Naive B cell (primary cell): ENCODE data around the gene TWF2. TPM values are rescaled to one million over a fixed set of nuclear protein-coding genes. Genes with fewer than 3 reads are reported as not detected.
A peak's percentile ranks its signal among the peaks of the same experiment; 100 is the strongest.
"Not testable (repeated sequence)": the region's sequence is repeated elsewhere in the genome, so short reads cannot be mapped to it uniquely, and the experiment has no call there.

ENCODE experiments used
- ATAC-seq, 2 donors: fragments of 150-1000 bp; cut with Tn5 transposase; 2 replicates each; pipeline ENCODE4 v1.10.0; 2021; ENCODE audit warnings: low read depth in 2 of 2, mild to moderate bottlenecking in 2 of 2, moderate library complexity in 2 of 2
- DNase-seq: peaks from one replicate; pipeline ENCODE4 v3.0.0; 2022
- H3K27ac Mint-ChIP-seq, 6 donors: one replicate each; pipeline ENCODE4 v1.8.0; 2020 to 2022; ENCODE audit warnings: mild to moderate bottlenecking in 6 of 6, mixed read lengths in 6 of 6, moderate library complexity in 5 of 6, inconsistent platforms in 2 of 6
- H3K27me3 Mint-ChIP-seq, 3 donors: one replicate each; pipeline ENCODE4 v1.8.0; 2021 to 2022; ENCODE audit warnings: mixed read lengths in 3 of 3, mild to moderate bottlenecking in 1 of 3
- H3K36me3 Mint-ChIP-seq, 2 donors: one replicate each; pipeline ENCODE4 v1.8.0; 2020 to 2022; ENCODE audit warnings: mixed read lengths in 2 of 2, inconsistent platforms in 1 of 2, mild to moderate bottlenecking in 1 of 2
- H3K4me1 Mint-ChIP-seq, 3 donors: one replicate each; pipeline ENCODE4 v1.8.0; 2020 to 2022; ENCODE audit warnings: mixed read lengths in 3 of 3, inconsistent platforms in 1 of 3, mild to moderate bottlenecking in 1 of 3, moderate library complexity in 1 of 3
- H3K4me3 Mint-ChIP-seq, 8 donors: one replicate each; pipeline ENCODE4 v1.8.0; 2020 to 2022; ENCODE audit warnings: mild to moderate bottlenecking in 8 of 8, mixed read lengths in 8 of 8, moderate library complexity in 8 of 8, inconsistent platforms in 2 of 8
- H3K9me3 Mint-ChIP-seq, 7 donors: one replicate each; pipeline ENCODE4 v1.8.0; 2020 to 2022; ENCODE audit warnings: mixed read lengths in 7 of 7, mild to moderate bottlenecking in 5 of 7, inconsistent platforms in 2 of 7, moderate library complexity in 1 of 7
- polyA plus RNA-seq, 6 donors: library from polyadenylated mRNA; unstranded; fragments of 300-500 nt; fragmentation: Illumina TruSeq; gene quantifications; one replicate each; pipeline ENCODE4 v1.2.3, GENCODE V29; 2021; ENCODE audit warnings: low read depth in 6 of 6

TWF2 gene
- polyA plus RNA-seq = 10 to 100 TPM; 48.5 to 90.8 (median 75.4) TPM

- peak; percentile 90 for DNase-seq
- Mint-ChIP-seq H3K4me3 (peak within 1 kb of the TSS; percentile 94 to 98 (median 96)), H3K4me1 (peaks cover 37 to 56% (median 56%) of the 10 kb centered on the region in 3 donors), H3K36me3 (no peaks in the 10 kb centered on the region), H3K9me3 (no peaks in the 10 kb centered on the region), H3K27me3 (no peaks in the 10 kb centered on the region), H3K27ac (peak within 1 kb of the TSS; percentile 63 to 96 (median 91))
- peak; percentile 85 to 86 for ATAC-seq
Observed at GRCh38 chr3:52238761-52239701, at the start of gene TWF2. Gene TWF2, minus strand, starts transcription at chr3:52239158. Its CDS starts 142 bp downstream, at chr3:52239016.

- Mint-ChIP-seq H3K36me3 (peaks cover 0 to 4% of the 10 kb centered on the region in 2 donors), H3K27me3 (no peaks in the 10 kb centered on the region), H3K9me3 (no peaks in the 10 kb centered on the region), H3K27ac (peak overlapping the region; percentile 99 to 100 (median 100)), H3K4me3 (peak overlapping the region; percentile 93 to 100 (median 99)), H3K4me1 (peaks cover 23 to 35% (median 30%) of the 10 kb centered on the region in 3 donors)
- DNase-seq = no peak
- ATAC-seq = no peak
Observed at GRCh38 chr3:52288674-52289073, 49.7 kb upstream of the TWF2 start.

DNA sequence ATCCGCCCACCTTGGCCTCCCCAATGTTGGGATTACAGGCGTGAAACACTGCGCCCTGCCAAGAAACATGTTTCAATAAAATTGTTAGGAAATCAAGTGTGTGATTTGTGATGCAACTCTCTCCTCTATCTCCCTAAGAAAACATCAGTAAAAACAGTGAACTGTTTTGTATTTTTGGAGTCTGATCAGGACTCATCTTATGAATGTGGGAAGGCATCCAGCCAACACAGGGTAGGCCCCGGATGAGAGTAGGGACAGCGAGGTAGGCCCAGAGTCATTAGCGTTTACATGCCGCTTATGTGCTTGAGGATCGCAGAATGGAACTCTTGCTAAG, 47.8 kb upstream of the TWF2 start:
- peak overlapping the region; percentile 99 to 100 (median 100) for H3K27ac Mint-ChIP-seq
- peaks cover 0 to 4% of the 10 kb centered on the region in 2 donors for H3K36me3 Mint-ChIP-seq
- ATAC-seq (no peak), DNase-seq (no peak)
- peak overlapping the region; percentile 93 to 100 (median 99) for H3K4me3 Mint-ChIP-seq
- peaks cover 20 to 33% (median 32%) of the 10 kb centered on the region in 3 donors for H3K4me1 Mint-ChIP-seq
- H3K27me3 Mint-ChIP-seq = no peaks in the 10 kb centered on the region
- H3K9me3 Mint-ChIP-seq = no peaks in the 10 kb centered on the region

DNA sequence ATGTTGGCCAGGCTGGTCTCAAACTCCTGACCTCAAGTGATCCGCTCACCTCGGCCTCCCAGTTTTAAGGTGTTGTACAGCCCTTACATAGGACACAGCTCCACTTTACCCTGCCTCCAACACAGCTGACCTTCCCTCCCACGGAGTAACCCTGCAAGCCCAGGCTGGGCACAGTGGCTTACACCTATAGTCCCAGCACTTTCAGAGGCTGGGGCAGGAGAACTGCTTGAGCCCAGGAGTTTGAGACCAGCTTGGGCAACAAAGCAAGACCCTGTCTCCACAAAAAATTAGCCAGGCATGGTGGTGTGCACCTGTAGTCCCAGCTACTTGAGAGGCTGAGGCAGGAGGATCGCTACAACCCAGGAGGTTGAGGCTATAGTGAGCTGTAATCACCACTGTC, 45.1 kb upstream of the TWF2 start:
- H3K9me3 Mint-ChIP-seq, ATAC-seq, H3K36me3 Mint-ChIP-seq, DNase-seq, H3K27me3 Mint-ChIP-seq: not testable (repeated sequence)
- Mint-ChIP-seq H3K27ac (peak overlapping the region in 1 of 6 donors; percentile 64), H3K4me3 (peak overlapping the region in 1 of 8 donors; percentile 2), H3K4me1 (peaks cover 10 to 30% (median 18%) of the 10 kb centered on the region in 3 donors)

DNA sequence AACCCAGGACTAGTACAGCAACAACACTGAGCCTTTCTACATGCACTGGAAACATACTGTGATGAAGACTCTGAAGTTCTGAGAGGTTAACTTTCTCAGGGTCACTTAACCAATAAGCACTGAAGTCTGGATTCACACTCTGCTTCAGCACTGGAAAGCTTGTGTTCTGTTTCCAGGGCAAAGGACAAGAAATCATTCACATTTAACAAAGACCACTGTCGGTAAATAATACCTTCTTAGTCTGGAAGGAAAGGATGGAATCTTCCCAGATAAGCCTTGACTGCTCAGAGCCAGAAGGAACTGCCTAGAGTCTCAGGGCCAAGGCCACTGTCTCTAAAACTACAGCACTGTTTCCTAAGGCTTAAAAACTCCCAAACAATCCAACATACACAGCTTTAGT, 44.3 kb upstream of the TWF2 start:
- H3K36me3 Mint-ChIP-seq = no peaks in the 10 kb centered on the region
- DNase-seq (no peak), ATAC-seq (no peak)
- peaks cover 9 to 27% (median 17%) of the 10 kb centered on the region in 3 donors for H3K4me1 Mint-ChIP-seq
- H3K27me3 Mint-ChIP-seq = no peaks in the 10 kb centered on the region
- H3K9me3 Mint-ChIP-seq = no peaks in the 10 kb centered on the region
- no peak overlapping the region for H3K27ac Mint-ChIP-seq
- peak overlapping the region in 1 of 8 donors; percentile 33 for H3K4me3 Mint-ChIP-seq

- Mint-ChIP-seq H3K27me3 (no peaks in the 10 kb centered on the region), H3K4me1 (peaks cover 14 to 25% (median 18%) of the 10 kb centered on the region in 3 donors), H3K4me3 (peak overlapping the region in 2 of 8 donors; percentile 47 to 69), H3K36me3 (peaks cover 0 to 7% of the 10 kb centered on the region in 2 donors), H3K27ac (peak overlapping the region in 3 of 6 donors; percentile 36 to 82 (median 37)), H3K9me3 (no peaks in the 10 kb centered on the region)
- ATAC-seq (no peak), DNase-seq (no peak)
Observed at GRCh38 chr3:52281981-52282801, 43.2 kb upstream of the TWF2 start.

DNA sequence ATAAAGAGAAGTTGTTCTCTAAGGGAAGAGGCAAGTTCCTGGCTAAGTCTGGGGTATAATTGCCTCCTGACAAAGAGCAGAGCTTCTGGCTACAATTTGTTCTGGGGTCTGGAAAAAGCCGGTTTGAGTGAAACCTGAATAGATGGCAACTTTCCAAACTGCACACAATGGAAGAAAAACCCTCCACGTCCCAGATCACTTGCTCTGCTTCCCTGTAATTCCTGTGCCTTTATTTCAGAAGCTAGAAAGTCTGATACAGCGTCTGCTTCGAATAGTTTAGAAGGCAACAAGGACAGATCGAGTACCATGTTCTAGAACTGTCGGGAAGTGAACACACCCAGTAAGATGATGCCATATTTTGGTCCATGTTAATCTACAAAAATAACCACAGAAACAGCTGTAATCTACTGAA, 41.1 kb upstream of the TWF2 start:
- Mint-ChIP-seq H3K27ac (peak overlapping the region in 1 of 6 donors; percentile 49), H3K4me1 (peaks cover 26 to 39% (median 31%) of the 10 kb centered on the region in 3 donors), H3K36me3 (peaks cover 0 to 9% of the 10 kb centered on the region in 2 donors), H3K9me3 (no peaks in the 10 kb centered on the region), H3K27me3 (no peaks in the 10 kb centered on the region), H3K4me3 (peak overlapping the region in 3 of 8 donors; percentile 28 to 99 (median 98))
- DNase-seq = no peak
- no peak for ATAC-seq

DNA sequence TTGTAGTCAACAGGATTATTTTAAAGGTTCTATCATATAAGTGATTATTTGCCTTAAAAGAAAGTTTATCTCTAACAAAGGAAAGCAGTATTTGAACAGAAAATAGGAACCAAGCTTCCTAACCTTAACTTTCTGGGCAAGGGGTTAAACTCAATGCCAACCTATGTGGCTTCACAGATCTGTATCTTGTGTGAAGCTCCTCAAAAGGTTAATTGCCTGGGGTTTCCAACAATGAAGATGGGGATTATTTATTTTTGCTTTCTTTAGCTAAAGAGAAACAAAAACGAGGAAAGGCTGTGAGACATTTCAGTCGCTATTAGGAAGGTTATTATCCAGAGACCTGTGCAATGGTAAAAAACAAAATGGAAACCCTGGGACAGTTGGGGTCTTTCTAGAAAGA, 40.6 kb upstream of the TWF2 start:
- DNase-seq (no peak), ATAC-seq (no peak)
- peaks cover 26 to 43% (median 33%) of the 10 kb centered on the region in 3 donors for H3K4me1 Mint-ChIP-seq
- peaks cover 0 to 9% of the 10 kb centered on the region in 2 donors for H3K36me3 Mint-ChIP-seq
- no peaks in the 10 kb centered on the region for H3K27me3 Mint-ChIP-seq
- peak overlapping the region in 4 of 6 donors; percentile 49 to 99 (median 78) for H3K27ac Mint-ChIP-seq
- H3K9me3 Mint-ChIP-seq = no peaks in the 10 kb centered on the region
- H3K4me3 Mint-ChIP-seq = peak overlapping the region; percentile 42 to 99 (median 96)

- Mint-ChIP-seq H3K4me1 (peaks cover 30 to 53% (median 41%) of the 10 kb centered on the region in 3 donors), H3K9me3 (no peaks in the 10 kb centered on the region), H3K27me3 (no peaks in the 10 kb centered on the region), H3K4me3 (peak within 1 kb of the TSS; percentile 96 to 100 (median 98)), H3K27ac (peak within 1 kb of the TSS; percentile 95 to 99 (median 99)), H3K36me3 (peaks cover 0 to 9% of the 10 kb centered on the region in 2 donors)
- ATAC-seq (peak; percentile 87), DNase-seq (peak; percentile 96)
Observed at GRCh38 chr3:52278510-52279069, 39.6 kb upstream of the TWF2 start, which contains the start of gene WDR82. Gene WDR82, minus strand, starts transcription at chr3:52278649. Its CDS starts 288 bp downstream, at chr3:52278361.

- peaks cover 0 to 9% of the 10 kb centered on the region in 2 donors for H3K36me3 Mint-ChIP-seq
- DNase-seq (peak; percentile 86), ATAC-seq (peak; percentile 69 to 71)
- H3K4me1 Mint-ChIP-seq = peaks cover 30 to 58% (median 46%) of the 10 kb centered on the region in 3 donors
- H3K27ac Mint-ChIP-seq = peak overlapping the region; percentile 95 to 99 (median 99)
- H3K9me3 Mint-ChIP-seq = no peaks in the 10 kb centered on the region
- H3K27me3 Mint-ChIP-seq = no peaks in the 10 kb centered on the region
- peak overlapping the region; percentile 96 to 100 (median 98) for H3K4me3 Mint-ChIP-seq
Observed at GRCh38 chr3:52277972-52278509, 39.1 kb upstream of the TWF2 start.

DNA sequence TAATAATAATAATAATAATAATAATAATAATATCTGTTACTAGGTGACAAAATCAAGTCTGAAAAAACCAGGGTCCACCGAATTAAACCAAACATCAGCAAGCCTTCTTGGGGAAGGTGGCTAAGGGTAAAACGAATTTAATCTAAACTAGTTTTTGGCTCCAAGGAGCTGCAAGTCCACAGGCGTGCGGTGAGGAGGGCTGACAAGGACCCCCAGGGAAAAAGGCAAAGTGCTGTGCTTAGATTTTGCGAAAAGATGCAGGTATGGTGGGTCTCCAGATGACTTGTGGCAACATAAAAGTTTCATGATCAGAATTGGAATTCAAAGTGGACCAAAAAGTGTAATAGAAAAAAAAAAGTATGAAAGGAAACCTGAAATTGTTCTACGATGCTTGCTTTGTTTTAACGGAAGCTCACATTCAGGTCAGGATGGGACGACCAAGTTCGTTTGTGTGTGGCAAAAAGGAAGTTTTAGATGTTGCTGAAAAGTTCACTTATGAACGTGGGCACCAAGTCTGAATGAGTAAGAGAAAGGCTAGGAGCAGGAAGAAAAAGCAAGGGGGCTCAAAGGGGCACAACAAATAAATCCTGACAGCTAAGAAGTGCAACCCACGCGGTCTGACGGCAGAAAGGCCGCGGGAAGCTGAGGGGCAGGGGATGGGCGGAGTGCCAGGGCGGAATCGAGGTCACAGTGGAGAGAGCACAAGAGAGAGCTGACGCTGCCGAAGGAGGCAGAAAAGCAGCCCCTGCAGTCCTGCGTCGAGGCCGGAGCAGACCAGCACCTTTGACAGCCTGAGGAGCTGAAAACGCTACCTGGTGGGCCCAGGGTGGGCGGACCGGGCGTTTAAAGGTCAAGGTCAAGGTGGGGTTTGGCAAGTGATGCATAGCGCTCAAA, 38.4 kb upstream of the TWF2 start:
- no peaks in the 10 kb centered on the region for H3K9me3 Mint-ChIP-seq
- H3K27ac Mint-ChIP-seq = peak overlapping the region; percentile 87 to 99 (median 96)
- ATAC-seq = peak; percentile 8 to 11
- H3K27me3 Mint-ChIP-seq = no peaks in the 10 kb centered on the region
- peak overlapping the region; percentile 96 to 100 (median 98) for H3K4me3 Mint-ChIP-seq
- peak; percentile 50 for DNase-seq
- H3K36me3 Mint-ChIP-seq = peaks cover 0 to 9% of the 10 kb centered on the region in 2 donors
- peaks cover 34 to 63% (median 51%) of the 10 kb centered on the region in 3 donors for H3K4me1 Mint-ChIP-seq

DNA sequence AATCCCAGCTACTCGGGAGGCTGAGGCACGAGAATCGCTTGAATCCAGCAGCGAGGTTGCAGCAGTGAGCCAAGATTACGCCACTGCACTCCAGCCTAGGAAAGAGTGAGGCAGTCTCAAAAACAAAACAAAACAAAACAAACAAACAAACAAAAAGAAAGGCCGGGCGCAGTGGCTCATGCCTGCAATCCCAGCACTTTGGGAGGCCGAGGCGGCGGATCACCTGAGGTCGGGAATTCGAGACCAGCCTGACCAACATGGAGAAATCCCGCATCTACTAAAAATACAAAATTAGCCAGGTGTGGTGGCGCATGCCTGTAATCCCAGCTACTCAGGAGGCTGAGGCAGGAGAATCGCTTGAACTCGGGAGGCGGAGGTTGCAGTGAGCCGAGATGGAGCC, 35.8 kb upstream of the TWF2 start:
- H3K27me3 Mint-ChIP-seq, DNase-seq, H3K9me3 Mint-ChIP-seq, H3K36me3 Mint-ChIP-seq, ATAC-seq: not testable (repeated sequence)
- Mint-ChIP-seq H3K27ac (peak overlapping the region in 2 of 6 donors; percentile 81 to 85), H3K4me1 (peaks cover 49 to 83% (median 73%) of the 10 kb centered on the region in 3 donors), H3K4me3 (peak overlapping the region in 5 of 8 donors; percentile 2 to 98 (median 79))
